Fibroblast of lung (primary cell): ENCODE measurements around the gene PIAS4. TPM values are rescaled to one million over a fixed set of nuclear protein-coding genes. Genes with fewer than 3 reads are reported as not detected.

ENCODE experiments used
- DNase-seq, 2 donors: peaks; one replicate each; pipeline versions ENCODE4 v3.0.0 to v3.0.0-alpha.2; 2010; ENCODE audit warnings: low read depth in 2 of 2
- H2AFZ ChIP-seq: 2 replicates; pipeline ENCODE4 v1.5.1; 2012; ENCODE audit warnings: low read length, control low read depth, inconsistent platforms
- H3K27ac ChIP-seq: 2 replicates; pipeline ENCODE4 v1.5.1; 2011; ENCODE audit warnings: low read length, control low read depth; ENCODE audit not compliant: insufficient read depth
- H3K27me3 ChIP-seq: 2 replicates; pipeline ENCODE4 v1.5.1; 2011; ENCODE audit warnings: mild to moderate bottlenecking, low read length; ENCODE audit not compliant: control insufficient read depth, insufficient read depth
- H3K36me3 ChIP-seq: 2 replicates; pipeline ENCODE4 v1.5.1; 2011; ENCODE audit warnings: low read length; ENCODE audit not compliant: control insufficient read depth, insufficient read depth
- H3K4me1 ChIP-seq: 2 replicates; pipeline ENCODE4 v1.5.1; 2011; ENCODE audit warnings: low read length; ENCODE audit not compliant: control insufficient read depth, insufficient read depth; ENCODE audit errors: extremely low read depth
- H3K4me2 ChIP-seq: 2 replicates; pipeline ENCODE4 v1.5.1; 2011; ENCODE audit warnings: low read length, control low read depth; ENCODE audit not compliant: insufficient read depth; ENCODE audit errors: extremely low read depth
- H3K4me3 ChIP-seq, 4 experiments: fragments of 200-600 bp in 1 of 4; sonication (generic) in 1 of 4; replicated peaks in 1 of 4; 2 replicates each; pipeline ENCODE4 v1.5.1; 2011 to 2016; ENCODE audit warnings: low read length in 4 of 4, low read depth in 3 of 4, mild to moderate bottlenecking in 3 of 4, control low read depth in 2 of 4, inconsistent platforms in 1 of 4, mixed read lengths in 1 of 4; ENCODE audit not compliant: insufficient read depth in 1 of 4; ENCODE audit errors: control extremely low read depth in 1 of 4
- H3K79me2 ChIP-seq: 2 replicates; pipeline ENCODE4 v1.5.1; 2012; ENCODE audit warnings: mild to moderate bottlenecking, low read length, inconsistent platforms; ENCODE audit not compliant: control insufficient read depth, insufficient read depth
- H3K9ac ChIP-seq: 2 replicates; pipeline ENCODE4 v1.5.1; 2011; ENCODE audit warnings: mild to moderate bottlenecking, low read length, control low read depth; ENCODE audit not compliant: insufficient read depth
- H3K9me3 ChIP-seq: 2 replicates; pipeline ENCODE4 v1.5.1; 2012; ENCODE audit warnings: low read depth, low read length; ENCODE audit not compliant: control insufficient read depth, insufficient read depth
- H4K20me1 ChIP-seq: 2 replicates; pipeline ENCODE4 v1.5.1; 2011; ENCODE audit warnings: low read length; ENCODE audit not compliant: control insufficient read depth, insufficient read depth; ENCODE audit errors: extremely low read depth
- CTCF ChIP-seq, 2 donors: IDR thresholded peaks in 1 of 2; conservative IDR thresholded peaks in 1 of 2; 1 replicate in 1 of 2; 2 replicates in 1 of 2; pipeline ENCODE4 v1.5.1; 2011 to 2012; ENCODE audit warnings: low read length in 2 of 2, control low read depth in 1 of 2, inconsistent platforms in 1 of 2, low read depth in 1 of 2, mild to moderate bottlenecking in 1 of 2
- EZH2 ChIP-seq: IDR thresholded peaks from 2 replicates; pipeline ENCODE4 v1.5.1; 2012; ENCODE audit warnings: low read length, control low read depth, mild to moderate bottlenecking; ENCODE audit errors: missing control alignments
- polyA plus RNA-seq, 2 donors: library from polyadenylated mRNA; depleted of rRNA in 1 of 2; stranded (reverse) in 1 of 2; unstranded in 1 of 2; fragments of >200 nt; gene quantifications; 2 replicates each; pipeline ENCODE4 v1.2.1, GENCODE V29; 2011 to 2012; ENCODE audit warnings: missing spikeins in 1 of 2
- total RNA-seq: library from RNA; depleted of rRNA; stranded (reverse); fragments of >200 nt; gene quantifications from 2 replicates; pipeline ENCODE4 v1.2.1, GENCODE V29; 2014

PIAS4 gene
- total and polyA plus RNA-seq, 2 donors (not counting 1 experiment from before 2014, with no cell fraction given): 6.6 to 14.9 TPM

- Histone ChIP-seq H3K4me3 (peak overlapping the region in 1 of 4 experiments; percentile 45), H3K4me2 (peak overlapping the region; percentile 13), H4K20me1 (no peaks in the 10 kb centered on the region), H3K27ac (peak overlapping the region; percentile 93), H2AFZ (no peak overlapping the region), H3K36me3 (peaks cover 10% of the 10 kb centered on the region), H3K27me3 (no peaks in the 10 kb centered on the region), H3K79me2 (peaks cover 96% of the 10 kb centered on the region), H3K9me3 (no peaks in the 10 kb centered on the region), H3K9ac (peak overlapping the region; percentile 75), H3K4me1 (peaks cover 52% of the 10 kb centered on the region)
- no peak for DNase-seq
- TF ChIP-seq CTCF (conservative IDR thresholded peaks at IDR 0.05 in 1 of 2, IDR thresholded peaks at IDR 0.05 in 1 of 2; ENCODE audit: low read depth in 1 of 2, low read length in 2 of 2): no peak
- no peak for TF ChIP-seq EZH2
These were observed 52.5 kb downstream of the PIAS4 start for GRCh38 chr19:4059891-4060620.

GRCh38 chr19:4060621-4061177 lies 53.2 kb downstream of the PIAS4 start:
- Histone ChIP-seq H3K4me1 (peaks cover 52% of the 10 kb centered on the region), H2AFZ (no peak overlapping the region), H3K27ac (peak overlapping the region; percentile 93), H3K4me2 (peak overlapping the region; percentile 59), H3K27me3 (no peaks in the 10 kb centered on the region), H3K36me3 (peaks cover 9% of the 10 kb centered on the region), H3K79me2 (peaks cover 93% of the 10 kb centered on the region), H4K20me1 (no peaks in the 10 kb centered on the region), H3K9ac (peak overlapping the region; percentile 20), H3K9me3 (no peaks in the 10 kb centered on the region), H3K4me3 (peak overlapping the region in 1 of 4 experiments; percentile 46)
- TF ChIP-seq EZH2 (no peak), CTCF (conservative IDR thresholded peaks at IDR 0.05 in 1 of 2, IDR thresholded peaks at IDR 0.05 in 1 of 2; ENCODE audit: low read depth in 1 of 2, low read length in 2 of 2) (no peak)
- DNase-seq: no peak

- Histone ChIP-seq H4K20me1 (no peaks in the 10 kb centered on the region), H3K4me1 (peaks cover 52% of the 10 kb centered on the region), H2AFZ (no peak overlapping the region), H3K27me3 (no peaks in the 10 kb centered on the region), H3K27ac (peak overlapping the region; percentile 93), H3K4me2 (peak overlapping the region; percentile 59), H3K9ac (peak overlapping the region; percentile 42), H3K36me3 (peaks cover 7% of the 10 kb centered on the region), H3K4me3 (peak overlapping the region in 2 of 4 experiments; percentile 22 to 46), H3K9me3 (no peaks in the 10 kb centered on the region), H3K79me2 (peaks cover 87% of the 10 kb centered on the region)
- DNase-seq: no peak
- no peak for TF ChIP-seq EZH2
- no peak for TF ChIP-seq CTCF (conservative IDR thresholded peaks at IDR 0.05 in 1 of 2, IDR thresholded peaks at IDR 0.05 in 1 of 2; ENCODE audit: low read depth in 1 of 2, low read length in 2 of 2)
These were observed 53.7 kb downstream of the PIAS4 start for GRCh38 chr19:4061178-4061682.
